Activated CD8-positive, alpha-beta T cell treated with anti-CD3 and anti-CD28 coated beads for 36 hours (primary cell): ENCODE measurements around the gene TSPAN2. TPM values are rescaled to one million over a fixed set of nuclear protein-coding genes. Genes with fewer than 3 reads are reported as not detected.

Source experiments
- ATAC-seq: fragments of 200-7000 bp; cut with Tn5 transposase; one replicate; pipeline ENCODE4 v1.10.0; 2021; ENCODE audit warnings: mild to moderate bottlenecking, moderate library complexity
- CTCF ChIA-PET: fragments of 350-600 bp; sonication (Branson Sonifier 250); formaldehyde crosslinking; loops from one replicate; lab custom pipeline; 2021; ENCODE audit warnings: antibody characterized with exemption; lab: Charles Lee
- POLR2A ChIA-PET: fragments of 350-600 bp; sonication (Branson Sonifier 250); formaldehyde crosslinking; loops from one replicate; lab custom pipeline; 2021; ENCODE audit warnings: antibody characterized with exemption; lab: Charles Lee
- DNase-seq: peaks from one replicate; pipeline ENCODE4 v3.0.0-alpha.2; 2020
- H3K27ac Mint-ChIP-seq: one replicate; pipeline ENCODE4 v1.8.0; 2021; ENCODE audit warnings: mild to moderate bottlenecking, mixed read lengths
- H3K27me3 Mint-ChIP-seq: one replicate; pipeline ENCODE4 v1.8.0; 2021; ENCODE audit warnings: mixed read lengths
- H3K36me3 Mint-ChIP-seq: one replicate; pipeline ENCODE4 v1.8.0; 2021; ENCODE audit warnings: low read depth, mixed read lengths
- H3K4me1 Mint-ChIP-seq: one replicate; pipeline ENCODE4 v1.8.0; 2021; ENCODE audit warnings: low read depth, mixed read lengths
- H3K4me3 Mint-ChIP-seq: one replicate; pipeline ENCODE4 v1.8.0; 2021; ENCODE audit warnings: mild to moderate bottlenecking, moderate library complexity, mixed read lengths
- H3K9me3 Mint-ChIP-seq: one replicate; pipeline ENCODE4 v1.8.0; 2021; ENCODE audit warnings: mixed read lengths
- intact Hi-C: fragments of 100-400 bp; cut with micrococcal nuclease; formaldehyde crosslinking; loops from one replicate; pipeline ENCODE4 v1.10.0; 2022
- total RNA-seq, 2 experiments: library from RNA; stranded (reverse); gene quantifications; one replicate each; pipeline ENCODE4 v1.2.3, GENCODE V29; 2021
- TF ChIP-seq, protein P1 (sequence below): fragments of 200-600 bp; IDR thresholded peaks from one replicate; pipeline ENCODE4 v1.8.0; 2022; ENCODE audit warnings: antibody characterized with exemption, mild to moderate bottlenecking

Gene TSPAN2
- total RNA-seq, 2 experiments from 2014 or later = 0.74 to 0.90 TPM

DNA sequence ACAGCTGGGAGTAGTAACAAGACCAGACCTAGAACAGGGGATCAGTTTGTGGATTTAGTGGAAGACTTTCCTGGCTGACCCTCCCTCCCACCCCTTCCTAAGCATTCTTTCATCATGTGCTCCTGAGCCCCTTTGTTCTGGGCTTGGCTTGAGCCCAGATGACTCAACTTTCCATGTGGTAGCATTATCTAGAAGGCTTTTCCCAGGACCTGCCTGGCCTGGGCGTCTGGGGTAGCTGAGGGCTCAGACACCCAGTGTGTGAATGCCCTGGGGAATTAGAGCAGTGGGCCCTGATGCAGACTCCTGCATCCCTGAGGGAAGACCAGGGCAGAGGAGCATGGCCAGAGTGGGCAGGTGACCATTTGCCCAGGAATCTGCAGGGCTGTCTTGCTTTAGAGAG lies 44.1 kb upstream of the TSPAN2 start:
- intact Hi-C loops = no loop called here
- TF ChIP-seq, protein P1, sequence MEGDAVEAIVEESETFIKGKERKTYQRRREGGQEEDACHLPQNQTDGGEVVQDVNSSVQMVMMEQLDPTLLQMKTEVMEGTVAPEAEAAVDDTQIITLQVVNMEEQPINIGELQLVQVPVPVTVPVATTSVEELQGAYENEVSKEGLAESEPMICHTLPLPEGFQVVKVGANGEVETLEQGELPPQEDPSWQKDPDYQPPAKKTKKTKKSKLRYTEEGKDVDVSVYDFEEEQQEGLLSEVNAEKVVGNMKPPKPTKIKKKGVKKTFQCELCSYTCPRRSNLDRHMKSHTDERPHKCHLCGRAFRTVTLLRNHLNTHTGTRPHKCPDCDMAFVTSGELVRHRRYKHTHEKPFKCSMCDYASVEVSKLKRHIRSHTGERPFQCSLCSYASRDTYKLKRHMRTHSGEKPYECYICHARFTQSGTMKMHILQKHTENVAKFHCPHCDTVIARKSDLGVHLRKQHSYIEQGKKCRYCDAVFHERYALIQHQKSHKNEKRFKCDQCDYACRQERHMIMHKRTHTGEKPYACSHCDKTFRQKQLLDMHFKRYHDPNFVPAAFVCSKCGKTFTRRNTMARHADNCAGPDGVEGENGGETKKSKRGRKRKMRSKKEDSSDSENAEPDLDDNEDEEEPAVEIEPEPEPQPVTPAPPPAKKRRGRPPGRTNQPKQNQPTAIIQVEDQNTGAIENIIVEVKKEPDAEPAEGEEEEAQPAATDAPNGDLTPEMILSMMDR = no peak
- no peak overlapping the region for H3K4me3 Mint-ChIP-seq
- no peaks in the 10 kb centered on the region for H3K9me3 Mint-ChIP-seq
- no peaks in the 10 kb centered on the region for H3K27me3 Mint-ChIP-seq
- no peaks in the 10 kb centered on the region for H3K4me1 Mint-ChIP-seq
- no peaks in the 10 kb centered on the region for H3K36me3 Mint-ChIP-seq
- POLR2A ChIA-PET = no interaction called here
- H3K27ac Mint-ChIP-seq = no peak overlapping the region
- no peak for DNase-seq
- no peak for ATAC-seq
- CTCF ChIA-PET = interaction anchor here (1.1 kb wide), 1 partner anchor 336 kb away, joined by 3 read pairs; no protein-coding TSS in a partner anchor

DNA sequence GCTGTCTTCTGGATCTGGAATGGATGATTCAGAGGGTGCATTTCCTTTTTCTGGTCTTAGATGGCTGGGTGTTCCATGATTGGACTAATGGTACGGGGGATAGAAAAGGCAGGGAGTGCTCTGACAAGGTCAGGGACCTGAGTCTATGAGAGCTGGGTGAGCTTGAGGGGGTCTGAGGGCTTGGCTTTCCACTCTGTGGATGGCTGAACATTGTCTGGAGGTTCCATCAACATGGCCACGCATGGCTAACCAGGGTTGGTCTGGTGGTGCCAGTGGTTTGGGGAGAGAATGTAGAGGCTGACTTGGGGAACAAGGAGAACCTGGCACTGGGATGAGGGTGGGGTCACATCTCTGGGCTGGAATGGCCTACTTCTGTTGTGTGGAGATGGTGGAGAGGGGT lies 41.5 kb upstream of the TSPAN2 start:
- DNase-seq (no peak), ATAC-seq (no peak)
- H3K4me3 Mint-ChIP-seq = no peak overlapping the region
- CTCF ChIA-PET = no interaction called here
- H3K9me3 Mint-ChIP-seq = no peaks in the 10 kb centered on the region
- no peaks in the 10 kb centered on the region for H3K4me1 Mint-ChIP-seq
- TF ChIP-seq, protein P1 = no peak
- intact Hi-C loops = no loop called here
- H3K27me3 Mint-ChIP-seq = no peaks in the 10 kb centered on the region
- POLR2A ChIA-PET = no interaction called here
- H3K27ac Mint-ChIP-seq = no peak overlapping the region
- H3K36me3 Mint-ChIP-seq = no peaks in the 10 kb centered on the region

GRCh38 chr1:115129071-115129640 lies 39.9 kb upstream of the TSPAN2 start:
- Mint-ChIP-seq H3K4me1 (no peaks in the 10 kb centered on the region), H3K27me3 (peaks cover 5% of the 10 kb centered on the region), H3K27ac (no peak overlapping the region), H3K36me3 (peaks cover 1% of the 10 kb centered on the region), H3K4me3 (no peak overlapping the region), H3K9me3 (peaks cover 6% of the 10 kb centered on the region)
- ChIA-PET POLR2A (no interaction called here), CTCF (interaction anchor here (0.9 to 1.3 kb wide), 3 partner anchors 9 to 16 kb away, joined by 3 to 4 read pairs (median 4); no protein-coding TSS in a partner anchor)
- DNase-seq (no peak), ATAC-seq (no peak)
- TF ChIP-seq, protein P1 = no peak
- intact Hi-C loops = no loop called here

GRCh38 chr1:115127539-115127938 lies 38.2 kb upstream of the TSPAN2 start:
- Mint-ChIP-seq H3K4me3 (no peak overlapping the region), H3K4me1 (no peaks in the 10 kb centered on the region), H3K27ac (no peak overlapping the region), H3K9me3 (peaks cover 11% of the 10 kb centered on the region), H3K36me3 (peaks cover 1% of the 10 kb centered on the region), H3K27me3 (peaks cover 7% of the 10 kb centered on the region)
- TF ChIP-seq, protein P1 = no peak
- ATAC-seq (no peak), DNase-seq (no peak)
- intact Hi-C loops = no loop called here
- ChIA-PET POLR2A (no interaction called here), CTCF (no interaction called here)

- Mint-ChIP-seq H3K9me3 (peaks cover 18% of the 10 kb centered on the region), H3K36me3 (peaks cover 4% of the 10 kb centered on the region)
These were observed 37.2 kb upstream of the TSPAN2 start for GRCh38 chr1:115126516-115126915.

More at GRCh38 chr1:115126516-115126915, 37.2 kb upstream of the TSPAN2 start:
- Mint-ChIP-seq H3K4me1 (no peaks in the 10 kb centered on the region), H3K4me3 (no peak overlapping the region), H3K27ac (no peak overlapping the region), H3K27me3 (peaks cover 10% of the 10 kb centered on the region)
- ATAC-seq = no peak
- no peak for DNase-seq
- TF ChIP-seq, protein P1 = no peak
- CTCF ChIA-PET = interaction anchor here (0.9 to 1.3 kb wide), 2 partner anchors 13 kb away, joined by 3 read pairs; no protein-coding TSS in a partner anchor
- intact Hi-C loops = no loop called here
- POLR2A ChIA-PET = no interaction called here
